Measurements from ENCODE around the gene ARMC9. TPM values are rescaled to one million over a fixed set of nuclear protein-coding genes. Genes with fewer than 3 reads are reported as not detected.

ARMC9 gene
- total and polyA plus RNA-seq, 3 donors from 2014 or later: 35.0 to 49.7 (median 47.5) TPM

DNA sequence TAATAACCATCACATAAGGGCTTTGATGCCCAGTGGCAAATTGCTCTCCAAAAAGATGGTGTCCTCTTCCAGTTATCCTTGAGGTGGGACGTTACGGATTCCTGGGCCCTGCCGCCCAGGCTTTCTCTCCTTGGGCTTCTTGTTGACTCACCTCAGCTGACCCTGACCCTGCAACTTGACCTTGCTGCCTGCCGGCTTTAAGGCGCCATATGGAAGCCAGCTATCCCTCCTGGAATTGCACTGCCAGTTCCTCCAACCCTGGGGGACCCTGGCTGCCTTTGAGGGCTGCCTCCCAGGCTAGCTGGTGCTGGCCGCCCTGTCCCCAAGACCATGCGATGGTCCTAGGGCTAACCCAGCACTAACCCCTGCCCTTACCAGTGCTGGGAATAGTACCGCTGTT is 168.7 kb downstream of the ARMC9 start:
- no peak for DNase-seq
- intact Hi-C loops (cut with DNase I; ENCODE audit: low total_unique reads): no loop called here
- no peak overlapping the region for H3K4me3 ChIP-seq
- no peaks in the 10 kb centered on the region for H3K36me3 ChIP-seq (ENCODE audit: low read depth, missing control alignments)
- H3K9me3 ChIP-seq: no peaks in the 10 kb centered on the region
- H3K27ac ChIP-seq: no peak overlapping the region
- TF ChIP-seq, protein P1, sequence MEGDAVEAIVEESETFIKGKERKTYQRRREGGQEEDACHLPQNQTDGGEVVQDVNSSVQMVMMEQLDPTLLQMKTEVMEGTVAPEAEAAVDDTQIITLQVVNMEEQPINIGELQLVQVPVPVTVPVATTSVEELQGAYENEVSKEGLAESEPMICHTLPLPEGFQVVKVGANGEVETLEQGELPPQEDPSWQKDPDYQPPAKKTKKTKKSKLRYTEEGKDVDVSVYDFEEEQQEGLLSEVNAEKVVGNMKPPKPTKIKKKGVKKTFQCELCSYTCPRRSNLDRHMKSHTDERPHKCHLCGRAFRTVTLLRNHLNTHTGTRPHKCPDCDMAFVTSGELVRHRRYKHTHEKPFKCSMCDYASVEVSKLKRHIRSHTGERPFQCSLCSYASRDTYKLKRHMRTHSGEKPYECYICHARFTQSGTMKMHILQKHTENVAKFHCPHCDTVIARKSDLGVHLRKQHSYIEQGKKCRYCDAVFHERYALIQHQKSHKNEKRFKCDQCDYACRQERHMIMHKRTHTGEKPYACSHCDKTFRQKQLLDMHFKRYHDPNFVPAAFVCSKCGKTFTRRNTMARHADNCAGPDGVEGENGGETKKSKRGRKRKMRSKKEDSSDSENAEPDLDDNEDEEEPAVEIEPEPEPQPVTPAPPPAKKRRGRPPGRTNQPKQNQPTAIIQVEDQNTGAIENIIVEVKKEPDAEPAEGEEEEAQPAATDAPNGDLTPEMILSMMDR (IDR thresholded peaks at IDR 0.05): no peak
- TF ChIP-seq POLR2A (IDR thresholded peaks at IDR 0.05): no peak
- no peaks in the 10 kb centered on the region for H3K4me1 ChIP-seq
- 93 to 94% methylated on average over 8 of the region's 8 CpGs for WGBS, 2 donors
- H3K27me3 ChIP-seq: no peaks in the 10 kb centered on the region

DNA sequence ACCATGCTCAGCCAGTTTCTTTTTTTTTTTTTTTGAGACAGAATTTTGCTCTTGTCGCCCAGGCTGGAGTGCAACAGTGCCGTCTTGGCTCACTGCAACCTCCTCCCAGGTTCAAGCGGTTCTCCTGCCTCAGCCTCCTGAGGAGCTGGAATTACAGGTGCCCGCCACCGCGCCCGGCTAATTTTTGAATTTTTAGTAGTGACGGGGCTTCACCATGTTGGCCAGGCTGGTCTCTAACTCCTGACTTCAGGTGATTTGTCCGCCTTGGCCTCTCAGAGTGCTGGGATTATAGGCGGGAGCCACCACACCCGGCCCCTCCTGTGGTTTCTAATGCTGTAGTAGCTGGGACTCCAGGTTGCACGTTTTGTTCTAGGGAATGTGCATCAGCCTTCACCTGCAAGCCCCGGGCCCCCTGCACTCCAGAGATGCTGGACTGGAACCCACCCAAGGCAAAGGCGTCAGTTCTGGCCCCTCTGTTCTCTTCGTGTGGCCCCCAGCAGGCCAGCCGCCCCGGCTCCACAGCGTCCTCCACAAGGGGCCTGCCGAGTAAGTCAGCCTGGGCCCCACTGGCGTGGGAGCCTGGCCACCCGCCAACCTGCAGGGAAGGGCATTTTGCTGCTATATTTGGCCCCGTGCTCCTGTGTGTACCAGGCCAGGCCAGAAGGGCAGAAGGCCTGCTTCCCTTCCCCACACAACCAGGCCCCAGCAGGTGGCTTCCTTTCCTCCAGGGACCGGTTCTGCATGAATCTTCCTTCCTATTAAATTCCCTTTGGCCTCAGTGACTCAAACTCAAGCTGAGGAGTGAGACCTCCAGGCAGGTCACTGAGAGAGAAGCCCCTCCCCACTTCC is 171.4 kb downstream of the ARMC9 start:
- no peak overlapping the region for H3K27ac ChIP-seq
- H3K36me3 ChIP-seq (ENCODE audit: low read depth, missing control alignments): no peaks in the 10 kb centered on the region
- intact Hi-C loops (cut with DNase I; ENCODE audit: low total_unique reads): no loop called here
- 84 to 87% methylated on average over 17 to 23 of the region's 23 CpGs for WGBS, 2 donors
- H3K27me3 ChIP-seq: no peaks in the 10 kb centered on the region
- TF ChIP-seq, protein P1 (IDR thresholded peaks at IDR 0.05): no peak
- no peak for TF ChIP-seq POLR2A (IDR thresholded peaks at IDR 0.05)
- no peak overlapping the region for H3K4me3 ChIP-seq
- H3K4me1 ChIP-seq: no peaks in the 10 kb centered on the region
- no peak for DNase-seq
- H3K9me3 ChIP-seq: no peaks in the 10 kb centered on the region

DNA sequence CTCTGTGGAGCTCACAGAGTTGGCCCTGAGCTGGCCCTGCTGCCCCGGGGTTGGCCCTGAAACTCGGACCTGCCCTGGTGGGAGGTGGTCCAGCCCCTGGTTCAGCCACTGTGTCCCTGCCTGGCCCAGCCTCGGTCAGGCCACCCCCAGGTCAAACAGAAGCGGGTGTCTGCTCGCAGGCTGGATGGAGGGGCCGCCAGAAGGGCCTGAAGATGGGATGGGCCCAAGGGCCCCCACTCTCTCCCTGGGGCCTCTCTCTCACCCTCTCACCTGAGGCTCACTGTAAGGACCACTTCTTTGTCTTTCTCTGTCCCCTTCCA is 172.0 kb downstream of the ARMC9 start:
- Histone ChIP-seq H3K4me3 (no peak overlapping the region), H3K9me3 (no peaks in the 10 kb centered on the region), H3K36me3 (ENCODE audit: low read depth, missing control alignments) (no peaks in the 10 kb centered on the region), H3K4me1 (no peaks in the 10 kb centered on the region), H3K27ac (no peak overlapping the region), H3K27me3 (no peaks in the 10 kb centered on the region)
- no peak for DNase-seq
- WGBS, 2 donors: 88% methylated on average over 6 of the region's 6 CpGs
- no peak for TF ChIP-seq POLR2A (IDR thresholded peaks at IDR 0.05)
- TF ChIP-seq, protein P1 (IDR thresholded peaks at IDR 0.05): no peak
- intact Hi-C loops (cut with DNase I; ENCODE audit: low total_unique reads): no loop called here

DNA sequence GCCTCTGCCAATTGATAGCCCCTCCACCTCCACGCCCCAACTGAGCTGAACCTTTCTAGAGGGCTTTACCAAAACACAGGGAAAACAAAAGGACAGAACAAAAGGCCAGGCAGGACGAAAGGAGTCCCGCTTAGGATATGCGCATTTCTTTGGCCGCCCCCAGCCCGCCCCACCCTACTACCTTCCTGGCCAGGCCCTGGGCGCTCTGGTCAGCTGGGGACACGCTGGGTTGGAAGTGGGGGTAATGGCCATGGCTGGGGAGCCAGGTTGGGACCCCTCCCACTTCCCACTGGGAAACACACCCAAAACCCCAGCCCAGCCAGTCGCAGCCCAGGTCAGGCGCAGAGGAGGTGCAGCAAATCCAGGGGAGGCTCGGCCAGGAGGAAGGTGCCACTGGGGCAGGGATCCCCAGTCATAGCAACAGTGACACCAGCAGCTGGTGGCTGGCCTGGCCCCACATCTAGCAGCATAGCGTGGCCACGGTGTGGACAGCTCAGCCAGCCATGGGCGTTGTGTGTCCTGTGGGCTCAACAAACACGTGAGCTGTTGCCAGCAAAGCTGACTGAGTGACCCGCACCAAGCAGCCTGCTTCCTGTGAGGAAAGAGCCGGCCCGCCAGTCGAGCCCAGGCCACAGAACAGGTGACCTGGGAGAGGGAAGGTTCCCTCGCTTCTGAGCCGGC is 172.5 kb downstream of the ARMC9 start:
- Histone ChIP-seq H3K27ac (no peak overlapping the region), H3K9me3 (no peaks in the 10 kb centered on the region), H3K27me3 (no peaks in the 10 kb centered on the region), H3K4me3 (no peak overlapping the region), H3K4me1 (no peaks in the 10 kb centered on the region), H3K36me3 (ENCODE audit: low read depth, missing control alignments) (no peaks in the 10 kb centered on the region)
- 95 to 98% methylated on average over 9 to 21 of the region's 21 CpGs for whole genome bisulfite sequencing, 2 donors
- DNase-seq: no peak
- TF ChIP-seq, protein P1 (IDR thresholded peaks at IDR 0.05): no peak
- no peak for TF ChIP-seq POLR2A (IDR thresholded peaks at IDR 0.05)
- intact Hi-C loops (cut with DNase I; ENCODE audit: low total_unique reads): no loop called here

Data from testis (tissue), 3 donors.